ENCODE measurements around the gene ITCH.

Gene ITCH

DNA sequence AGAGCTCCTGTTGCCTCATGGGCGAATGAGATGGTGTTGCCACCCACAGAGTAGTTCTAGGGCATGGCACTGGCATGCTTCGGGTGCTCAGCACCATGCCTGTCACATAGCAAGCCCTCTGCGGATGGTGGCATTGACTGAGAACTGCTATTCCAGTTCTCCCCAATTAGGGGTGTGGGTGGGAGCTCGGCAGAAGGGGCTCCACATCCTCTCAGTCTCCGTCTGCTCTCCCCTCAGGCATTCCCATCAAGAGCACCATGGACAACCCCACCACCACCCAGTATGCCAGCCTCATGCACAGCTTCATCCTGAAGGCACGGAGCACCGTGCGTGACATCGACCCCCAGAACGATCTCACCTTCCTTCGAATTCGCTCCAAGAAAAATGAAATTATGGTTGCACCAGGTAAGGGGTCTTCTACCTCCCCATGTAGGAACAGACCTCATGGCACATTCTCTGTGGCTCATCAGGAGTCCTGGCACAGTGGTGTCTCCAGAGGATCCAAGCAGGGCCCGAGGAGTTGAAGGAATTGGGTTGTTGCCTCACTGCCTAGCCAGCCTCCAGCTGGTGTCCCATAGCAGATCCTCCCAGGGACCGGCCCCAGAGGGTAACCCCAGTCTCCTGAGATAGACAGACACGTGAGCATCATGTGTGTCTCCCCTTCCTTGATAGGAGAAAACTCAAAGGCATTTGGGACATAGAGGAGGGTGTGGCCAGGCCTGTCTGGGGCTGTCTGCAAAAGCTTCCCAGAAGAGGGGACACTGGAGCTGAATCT lies 171.5 kb downstream of the ITCH start:
- no peak for DNase-seq

DNA sequence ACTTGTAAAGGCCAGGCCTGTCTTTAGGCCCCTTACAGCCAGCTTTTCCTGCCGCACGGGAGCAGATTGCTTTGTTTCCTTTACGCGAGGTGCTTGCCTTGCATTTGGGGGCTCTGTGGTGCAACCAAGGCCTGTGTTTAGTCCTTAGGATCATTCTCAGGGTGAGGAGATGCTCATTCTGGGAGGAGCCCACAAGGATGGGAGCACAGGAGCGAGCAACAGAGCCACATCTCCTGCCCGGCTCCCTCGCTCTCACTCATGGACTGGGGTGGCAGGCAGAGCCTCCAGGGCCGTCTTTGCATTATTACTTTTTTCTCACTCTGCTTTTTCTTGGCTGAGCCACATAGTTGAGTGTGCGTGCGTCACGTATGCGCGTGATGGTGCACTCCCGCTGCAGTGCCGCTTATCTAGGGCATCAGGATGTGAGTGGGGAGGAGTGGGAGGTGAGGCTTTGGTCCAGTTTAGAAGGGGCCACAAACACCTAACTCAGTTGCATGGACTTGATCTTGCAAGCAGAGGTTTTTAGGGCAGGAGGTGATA lies 172.3 kb downstream of the ITCH start:
- no peak for DNase-seq

- DNase-seq = no peak
Observed at GRCh38 chr20:34535857-34536256, 172.8 kb downstream of the ITCH start.

GRCh38 chr20:34536798-34537394 lies 173.8 kb downstream of the ITCH start:
- peak in 3 of 4 experiments; percentile 24 to 53 (median 29) for DNase-seq

GRCh38 chr20:34537651-34538050 lies 174.6 kb downstream of the ITCH start:
- no peak for DNase-seq

GRCh38 chr20:34538671-34539123 lies 175.6 kb downstream of the ITCH start:
- peak; percentile 60 to 77 (median 72) for DNase-seq

DNA sequence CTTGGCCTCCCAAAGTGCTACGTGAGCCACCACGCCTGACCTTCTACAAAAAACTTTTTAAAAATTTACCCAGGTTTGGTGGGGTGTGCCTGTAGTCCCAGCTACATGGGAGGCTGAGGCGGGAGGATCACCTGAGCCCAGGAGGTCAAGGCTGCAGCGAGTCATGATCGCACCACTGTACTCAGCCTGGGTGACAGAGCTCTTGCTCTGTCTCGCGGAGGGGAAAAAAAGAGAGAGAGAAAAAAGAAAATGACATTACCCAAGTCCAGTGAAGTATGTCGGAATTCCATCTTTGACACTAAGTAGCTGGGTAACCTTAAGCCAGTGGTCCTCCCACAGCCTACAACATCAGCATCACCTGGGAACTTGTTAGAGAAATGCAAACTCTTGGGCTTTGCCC lies 176.7 kb downstream of the ITCH start:
- DNase-seq = no peak

DNA sequence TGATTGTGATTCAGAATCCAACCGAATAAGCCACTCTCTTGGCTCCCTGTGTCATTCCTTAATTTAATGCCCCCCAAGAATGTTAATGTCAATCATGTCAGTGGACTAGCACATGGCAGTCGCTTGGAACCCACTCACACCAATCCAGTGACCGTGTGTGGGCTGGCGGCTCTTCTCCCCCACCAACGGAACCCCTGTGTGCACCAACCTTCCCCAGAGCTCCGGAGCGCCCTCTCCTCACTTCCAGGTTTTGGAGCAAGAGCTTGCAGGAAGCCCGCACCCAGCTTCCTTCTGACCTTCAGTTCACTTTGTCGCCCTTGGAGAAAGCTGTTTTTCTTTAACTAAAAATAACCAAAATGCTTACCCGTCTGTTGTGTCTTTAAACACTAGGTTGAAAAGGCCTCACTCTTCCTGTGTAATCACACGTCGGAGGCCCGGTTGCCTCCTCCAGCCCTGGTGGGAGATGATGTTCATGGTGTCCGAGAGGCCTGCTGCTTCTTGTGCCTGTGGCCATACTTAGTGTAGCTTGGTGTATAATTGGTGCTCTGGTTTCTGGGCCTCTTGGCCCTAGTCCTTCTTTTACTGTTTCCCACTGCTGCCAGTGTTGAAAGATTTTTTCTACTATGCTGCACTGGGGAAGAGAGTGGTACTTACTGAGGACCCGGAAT lies 177.7 kb downstream of the ITCH start:
- no peak for DNase-seq

- no peak for DNase-seq
Observed at GRCh38 chr20:34541264-34541901, 178.3 kb downstream of the ITCH start.

DNA sequence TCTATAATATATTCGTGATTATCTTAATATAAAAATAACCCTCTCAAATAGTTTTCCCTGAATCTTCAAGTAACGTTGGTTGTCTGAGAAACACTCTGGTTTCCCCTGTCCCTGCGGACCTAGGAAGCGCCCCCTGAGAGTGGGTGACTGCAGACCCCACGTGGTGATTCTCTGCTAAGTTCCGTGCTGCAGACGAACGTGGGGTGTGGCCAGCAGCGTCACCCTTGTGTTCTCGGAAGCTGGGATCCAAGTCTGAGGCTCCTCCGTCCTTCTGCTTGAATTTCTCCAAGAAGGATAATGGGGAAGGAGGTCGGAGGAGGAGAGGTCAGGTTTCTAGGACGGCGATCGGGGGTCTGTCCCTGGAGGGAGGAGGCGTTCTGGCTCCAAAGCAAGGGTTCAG lies 178.8 kb downstream of the ITCH start:
- no peak for DNase-seq

DNA sequence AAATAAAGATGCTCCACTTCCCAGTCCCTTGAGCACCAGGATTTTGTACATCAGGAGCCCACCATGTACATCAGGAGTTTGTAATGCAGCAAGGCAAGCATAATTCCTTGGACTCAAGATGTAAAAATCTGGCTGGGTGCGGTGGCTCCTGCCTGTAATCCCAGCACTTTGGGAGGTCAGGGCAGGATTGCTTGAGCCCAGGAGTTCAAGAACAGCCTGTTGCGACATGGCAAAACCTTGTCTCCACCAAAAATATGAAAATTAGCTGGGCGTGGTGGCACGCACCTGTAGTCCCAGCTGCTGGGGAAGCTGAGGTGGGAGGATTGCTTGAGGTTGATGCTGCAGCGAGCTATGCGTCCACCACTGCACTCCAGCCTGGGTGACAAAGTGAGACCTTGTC lies 179.4 kb downstream of the ITCH start:
- DNase-seq = no peak

GRCh38 chr20:34543463-34544056 lies 180.5 kb downstream of the ITCH start:
- no peak for DNase-seq

GRCh38 chr20:34544109-34544796 lies 181.2 kb downstream of the ITCH start:
- DNase-seq = peak in 1 of 4 experiments; percentile 12

GRCh38 chr20:34546751-34547181 lies 183.7 kb downstream of the ITCH start:
- no peak for DNase-seq

GRCh38 chr20:34547844-34548613 lies 185.0 kb downstream of the ITCH start:
- DNase-seq = no peak

GRCh38 chr20:34549291-34549928 lies 186.3 kb downstream of the ITCH start:
- peak; percentile 6 to 24 (median 18) for DNase-seq

DNA sequence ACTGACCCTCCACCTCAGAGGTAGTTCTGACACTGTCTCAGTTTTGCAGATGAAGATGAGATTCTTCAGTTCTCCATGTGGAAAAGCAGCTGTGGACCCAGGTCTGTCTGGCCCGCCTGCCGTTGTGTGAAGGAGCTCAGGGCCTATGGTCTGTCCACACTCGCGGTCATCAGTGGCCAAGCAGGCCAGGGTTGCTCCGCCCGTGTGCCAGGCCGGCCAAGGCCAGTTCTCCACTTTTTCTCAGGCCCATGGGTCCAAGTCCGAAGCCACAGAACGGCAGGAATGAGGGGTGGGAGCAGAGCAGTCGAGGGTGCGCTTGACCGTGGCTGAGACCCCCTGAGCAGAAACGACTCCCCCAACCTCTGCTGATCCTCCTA lies 186.8 kb downstream of the ITCH start:
- DNase-seq = no peak

- no peak for DNase-seq
Observed at GRCh38 chr20:34552569-34552968, 189.5 kb downstream of the ITCH start.

GRCh38 chr20:34553366-34553867 lies 190.3 kb downstream of the ITCH start:
- DNase-seq = no peak

DNA sequence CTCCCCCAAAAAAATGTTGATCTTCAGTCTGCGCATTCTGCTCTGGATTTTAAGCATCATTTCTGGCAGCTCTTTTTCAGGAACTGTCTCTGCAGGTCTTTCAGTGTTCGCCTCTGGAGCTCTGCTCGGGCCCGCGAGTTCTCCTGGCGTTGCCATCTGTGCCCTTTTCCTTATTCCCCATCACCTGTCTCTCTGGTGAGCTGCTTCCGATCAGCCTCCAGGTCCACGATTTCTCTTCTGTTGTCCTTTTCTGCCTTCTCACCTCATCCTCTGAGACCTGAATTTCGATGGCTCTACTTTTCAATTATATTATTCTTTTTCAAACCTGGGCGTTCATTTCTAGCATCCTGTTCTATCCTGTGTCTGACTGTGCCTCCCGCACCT lies 194.9 kb downstream of the ITCH start:
- DNase-seq = peak in 2 of 4 experiments; percentile 15 to 18
